GM21786 (cell line): ENCODE results near the gene CD6.
"Not testable (repeated sequence)": the region's sequence is repeated elsewhere in the genome, so short reads cannot be mapped to it uniquely, and the experiment has no call there.

Source experiments
- ATAC-seq: cut with Tn5 transposase; IDR thresholded peaks from one replicate; pipeline ENCODE4 v1.9.1; 2021; ENCODE audit not compliant: unreplicated experiment

CD6 gene

GRCh38 chr11:61049063-61049377 lies 77.5 kb downstream of the CD6 start:
- ATAC-seq, result no peak

- no peak for ATAC-seq
Measured at GRCh38 chr11:61049859-61050258, 78.4 kb downstream of the CD6 start.

- no peak for ATAC-seq
Measured at GRCh38 chr11:61052182-61052972, 80.9 kb downstream of the CD6 start.

- ATAC-seq, result no peak
Measured at GRCh38 chr11:61053191-61053590, 81.7 kb downstream of the CD6 start.

GRCh38 chr11:61054513-61054912 lies 83.0 kb downstream of the CD6 start:
- no peak for ATAC-seq

GRCh38 chr11:61054927-61055562 lies 83.6 kb downstream of the CD6 start:
- ATAC-seq, result no peak

- no peak for ATAC-seq
Measured at GRCh38 chr11:61055776-61056175, 84.3 kb downstream of the CD6 start.

- no peak for ATAC-seq
Measured at GRCh38 chr11:61056571-61056970, 85.1 kb downstream of the CD6 start.

GRCh38 chr11:61056981-61057380 lies 85.5 kb downstream of the CD6 start:
- ATAC-seq, result no peak

GRCh38 chr11:61057615-61058014 lies 86.1 kb downstream of the CD6 start:
- ATAC-seq, result no peak

- no peak for ATAC-seq
Measured at GRCh38 chr11:61058583-61059259, 87.2 kb downstream of the CD6 start.

- ATAC-seq, result no peak
Measured at GRCh38 chr11:61059260-61059752, 87.8 kb downstream of the CD6 start.

GRCh38 chr11:61061081-61061826 lies 89.8 kb downstream of the CD6 start:
- ATAC-seq, result peak; percentile 82

- no peak for ATAC-seq
Measured at GRCh38 chr11:61062181-61062930, 90.9 kb downstream of the CD6 start.

- ATAC-seq, result not testable (repeated sequence)
Measured at GRCh38 chr11:61065236-61065635, 93.8 kb downstream of the CD6 start.

- no peak for ATAC-seq
Measured at GRCh38 chr11:61065955-61066638, 94.6 kb downstream of the CD6 start.

GRCh38 chr11:61066645-61067044 lies 95.2 kb downstream of the CD6 start:
- no peak for ATAC-seq

GRCh38 chr11:61067782-61068446 lies 96.4 kb downstream of the CD6 start:
- ATAC-seq, result no peak

GRCh38 chr11:61068581-61068980 lies 97.1 kb downstream of the CD6 start:
- no peak for ATAC-seq
